Activated gamma-delta T cell treated with anti-CD3 and anti-CD28 coated beads, Interleukin-2, amount 50 U/mL, for 16 hours (primary cell): ENCODE data around the gene HNRNPC.
"Not testable (repeated sequence)": the region's sequence is repeated elsewhere in the genome, so short reads cannot be mapped to it uniquely, and the experiment has no call there.

Source experiments
- DNase-seq: peaks from one replicate; pipeline ENCODE4 v3.0.0-alpha.2; 2020; ENCODE audit warnings: low read depth

Gene HNRNPC

GRCh38 chr14:21191809-21192446 lies 77.3 kb downstream of the HNRNPC start:
- DNase-seq: peak; percentile 41

- no peak for DNase-seq
Observed at GRCh38 chr14:21191261-21191808, 77.9 kb downstream of the HNRNPC start.

GRCh38 chr14:21185491-21185890 lies 83.8 kb downstream of the HNRNPC start:
- DNase-seq: no peak

- no peak for DNase-seq
Observed at GRCh38 chr14:21184254-21184653, 85.0 kb downstream of the HNRNPC start.

GRCh38 chr14:21182166-21182565 lies 87.1 kb downstream of the HNRNPC start:
- DNase-seq: no peak

GRCh38 chr14:21171128-21171527 lies 98.1 kb downstream of the HNRNPC start:
- DNase-seq: no peak

GRCh38 chr14:21169573-21169972 lies 99.7 kb downstream of the HNRNPC start:
- DNase-seq: no peak

GRCh38 chr14:21168055-21168454 lies 101.2 kb downstream of the HNRNPC start:
- no peak for DNase-seq

- not testable (repeated sequence) for DNase-seq
Observed at GRCh38 chr14:21165670-21166069, 103.6 kb downstream of the HNRNPC start.

GRCh38 chr14:21165002-21165605 lies 104.1 kb downstream of the HNRNPC start:
- DNase-seq: not testable (repeated sequence)

GRCh38 chr14:21163871-21164291 lies 105.4 kb downstream of the HNRNPC start:
- DNase-seq: no peak

- DNase-seq: no peak
Observed at GRCh38 chr14:21162081-21162480, 107.2 kb downstream of the HNRNPC start.

- DNase-seq: no peak
Observed at GRCh38 chr14:21160061-21160610, 109.1 kb downstream of the HNRNPC start.
